OCI-LY3 (cell line): Measurements from ENCODE around the gene GADD45A.

Experiments used
- H2AFZ ChIP-seq: fragments of 200-600, 300-600 bp; shearing (Covaris generic); 2 replicates; pipeline ENCODE4 v1.6.0; 2014; ENCODE audit warnings: antibody characterized with exemption, low read depth, low read length
- H3K27ac ChIP-seq: fragments of 200-600, 300-600 bp; sonication (generic); 2 replicates; pipeline ENCODE4 v1.5.1; 2014; ENCODE audit warnings: mild to moderate bottlenecking, low read length, moderate library complexity, mixed read lengths
- H3K27me3 ChIP-seq: fragments of 200-600, 300-600 bp; sonication (generic); 2 replicates; pipeline ENCODE4 v1.6.1; 2014; ENCODE audit warnings: low read depth, low read length, mixed read lengths
- H3K36me3 ChIP-seq: fragments of 200-600, 300-600 bp; sonication (generic); replicated peaks from 2 replicates; pipeline ENCODE3; 2014; ENCODE audit warnings: low read depth, low read length, mixed read lengths
- H3K4me1 ChIP-seq: fragments of 300-600, 200-600 bp; sonication (generic); 2 replicates; pipeline ENCODE4 v1.6.1; 2014; ENCODE audit warnings: low read length, mixed read lengths
- H3K4me2 ChIP-seq: fragments of 200-600, 300-600 bp; sonication (generic); 2 replicates; pipeline ENCODE4 v1.6.1; 2014; ENCODE audit warnings: low read length, mixed read lengths
- H3K4me3 ChIP-seq: fragments of 300-600, 200-600 bp; sonication (generic); 2 replicates; pipeline ENCODE4 v1.5.1; 2014; ENCODE audit warnings: antibody characterized with exemption, mild to moderate bottlenecking, low read length, moderate library complexity
- H3K79me2 ChIP-seq: fragments of 300-600, 200-600 bp; shearing (Covaris generic); 2 replicates; pipeline ENCODE4 v1.6.1; 2014; ENCODE audit warnings: mild to moderate bottlenecking, low read length, mixed read lengths
- H3K9ac ChIP-seq: fragments of 300-600, 200-600 bp; shearing (Covaris generic); 2 replicates; pipeline ENCODE4 v1.6.0; 2014; ENCODE audit warnings: mild to moderate bottlenecking, low read length, moderate library complexity
- H3K9me3 ChIP-seq: fragments of 200-600, 300-600 bp; shearing (Covaris generic); 2 replicates; pipeline ENCODE4 v1.6.1; 2014; ENCODE audit warnings: low read length, mixed read lengths; ENCODE audit not compliant: insufficient read depth
- H4K20me1 ChIP-seq: fragments of 200-600, 300-600 bp; sonication (generic); 2 replicates; pipeline ENCODE4 v1.6.1; 2016; ENCODE audit warnings: low read length, mixed read lengths; ENCODE audit not compliant: insufficient read depth
- CTCF ChIP-seq: fragments of 200-600, 300-600 bp; sonication (generic); IDR thresholded peaks from 2 replicates; pipeline ENCODE4 v1.5.1; 2014; ENCODE audit warnings: antibody characterized with exemption, low read length, low read depth
- EZH2phosphoT487 ChIP-seq: fragments of 200-600 bp; shearing (Covaris generic); IDR thresholded peaks from 2 replicates; pipeline ENCODE4 v1.6.1; 2018; ENCODE audit warnings: antibody characterized with exemption, mixed run types, low read depth

Gene GADD45A

GRCh38 chr1:67704351-67704750 is 19.4 kb downstream of the GADD45A start:
- Histone ChIP-seq H2AFZ (no peak overlapping the region), H3K4me1 (no peaks in the 10 kb centered on the region), H3K4me2 (no peak overlapping the region), H3K36me3 (no peaks in the 10 kb centered on the region), H3K27me3 (no peaks in the 10 kb centered on the region), H3K27ac (no peak overlapping the region), H3K9me3 (no peaks in the 10 kb centered on the region), H3K9ac (no peak overlapping the region), H3K79me2 (no peaks in the 10 kb centered on the region), H3K4me3 (no peak overlapping the region), H4K20me1 (no peaks in the 10 kb centered on the region)
- no peak for TF ChIP-seq CTCF
- TF ChIP-seq EZH2phosphoT487, result no peak

- Histone ChIP-seq H3K9ac (no peak overlapping the region), H3K27me3 (no peaks in the 10 kb centered on the region), H3K27ac (no peak overlapping the region), H3K4me3 (no peak overlapping the region), H2AFZ (no peak overlapping the region), H4K20me1 (no peaks in the 10 kb centered on the region), H3K36me3 (no peaks in the 10 kb centered on the region), H3K79me2 (no peaks in the 10 kb centered on the region), H3K9me3 (no peaks in the 10 kb centered on the region), H3K4me1 (no peaks in the 10 kb centered on the region), H3K4me2 (no peak overlapping the region)
- TF ChIP-seq EZH2phosphoT487 (no peak), CTCF (no peak)
Observed at GRCh38 chr1:67705735-67706453, 20.9 kb downstream of the GADD45A start.

GRCh38 chr1:67708606-67709005 is 23.6 kb downstream of the GADD45A start:
- H3K4me1 ChIP-seq, result no peaks in the 10 kb centered on the region
- H2AFZ ChIP-seq, result no peak overlapping the region
- H3K9ac ChIP-seq, result no peak overlapping the region
- no peaks in the 10 kb centered on the region for H3K36me3 ChIP-seq
- H3K27me3 ChIP-seq, result no peaks in the 10 kb centered on the region
- TF ChIP-seq EZH2phosphoT487 (no peak), CTCF (no peak)
- H3K4me2 ChIP-seq, result no peak overlapping the region
- no peaks in the 10 kb centered on the region for H3K79me2 ChIP-seq
- no peaks in the 10 kb centered on the region for H4K20me1 ChIP-seq
- H3K27ac ChIP-seq, result no peak overlapping the region
- H3K9me3 ChIP-seq, result no peaks in the 10 kb centered on the region
- no peak overlapping the region for H3K4me3 ChIP-seq

GRCh38 chr1:67710417-67710816 is 25.4 kb downstream of the GADD45A start:
- no peaks in the 10 kb centered on the region for H3K36me3 ChIP-seq
- H3K4me2 ChIP-seq, result no peak overlapping the region
- no peaks in the 10 kb centered on the region for H3K9me3 ChIP-seq
- H4K20me1 ChIP-seq, result no peaks in the 10 kb centered on the region
- no peaks in the 10 kb centered on the region for H3K79me2 ChIP-seq
- no peak overlapping the region for H3K9ac ChIP-seq
- no peak overlapping the region for H2AFZ ChIP-seq
- no peak overlapping the region for H3K4me3 ChIP-seq
- no peaks in the 10 kb centered on the region for H3K27me3 ChIP-seq
- no peaks in the 10 kb centered on the region for H3K4me1 ChIP-seq
- H3K27ac ChIP-seq, result no peak overlapping the region
- TF ChIP-seq EZH2phosphoT487, result no peak
- TF ChIP-seq CTCF, result no peak
